Suprapubic skin (tissue), 4 donors: ENCODE results near the gene MT1A. TPM values are rescaled to one million over a fixed set of nuclear protein-coding genes. Genes with fewer than 3 reads are reported as not detected.

Source experiments
- DNase-seq, 2 donors: peaks; one replicate each; pipeline ENCODE4 v3.0.0-alpha.2; 2019; ENCODE audit warnings: low spot score in 2 of 2
- H3K27ac ChIP-seq: fragments of 200-600 bp; sonication (generic); one replicate; pipeline ENCODE4 v1.5.1; 2019
- H3K27me3 ChIP-seq: fragments of 200-600 bp; sonication (generic); one replicate; pipeline ENCODE4 v1.5.1; 2019
- H3K36me3 ChIP-seq: fragments of 200-600 bp; sonication (generic); one replicate; pipeline ENCODE4 v1.5.1; 2019
- H3K4me1 ChIP-seq: fragments of 200-600 bp; sonication (generic); one replicate; pipeline ENCODE4 v1.5.1; 2019
- H3K4me3 ChIP-seq: fragments of 200-600 bp; sonication (generic); one replicate; pipeline ENCODE4 v1.5.1; 2019; ENCODE audit warnings: mild to moderate bottlenecking
- H3K9me3 ChIP-seq: fragments of 200-600 bp; sonication (generic); one replicate; pipeline ENCODE4 v1.5.1; 2019
- EP300 ChIP-seq: sonication (generic); formaldehyde crosslinking; IDR thresholded peaks from one replicate; pipeline ENCODE4 v1.6.1; 2017; ENCODE audit warnings: antibody characterized with exemption
- POLR2A ChIP-seq, 2 donors: fragments of 450-650 bp; IDR thresholded peaks; one replicate each; pipeline ENCODE4 v1.6.1; 2017; ENCODE audit warnings: antibody characterized with exemption in 2 of 2, mild to moderate bottlenecking in 2 of 2, moderate library complexity in 2 of 2
- POLR2AphosphoS5 ChIP-seq, 3 donors: sonication (generic); formaldehyde crosslinking; IDR thresholded peaks; one replicate each; pipeline ENCODE4 v1.6.1; 2017; ENCODE audit warnings: antibody characterized with exemption in 3 of 3
- WGBS: methylation state at CpG from one replicate; pipeline ENCODE4 v1.1.5; 2018; 5-methylcytosine and 5-hydroxymethylcytosine counted together
- total RNA-seq, 4 donors: library from RNA; depleted of rRNA; stranded (reverse); fragments of >200 nt; gene quantifications; one replicate each; pipeline ENCODE4 v1.1.0, GENCODE V29; 2016
- TF ChIP-seq, protein P1 (sequence below), 2 donors: fragments of 200-600 bp in 1 of 2; fragments of 450-650 bp in 1 of 2; sonication (generic) in 1 of 2; IDR thresholded peaks; one replicate each; pipeline ENCODE4 v1.5.1; 2016 to 2019; ENCODE audit warnings: antibody characterized with exemption in 2 of 2, mild to moderate bottlenecking in 1 of 2, moderate library complexity in 1 of 2

MT1A gene
- total RNA-seq, 4 donors from 2014 or later = 5.2 to 93.7 (median 29.4) TPM

DNA sequence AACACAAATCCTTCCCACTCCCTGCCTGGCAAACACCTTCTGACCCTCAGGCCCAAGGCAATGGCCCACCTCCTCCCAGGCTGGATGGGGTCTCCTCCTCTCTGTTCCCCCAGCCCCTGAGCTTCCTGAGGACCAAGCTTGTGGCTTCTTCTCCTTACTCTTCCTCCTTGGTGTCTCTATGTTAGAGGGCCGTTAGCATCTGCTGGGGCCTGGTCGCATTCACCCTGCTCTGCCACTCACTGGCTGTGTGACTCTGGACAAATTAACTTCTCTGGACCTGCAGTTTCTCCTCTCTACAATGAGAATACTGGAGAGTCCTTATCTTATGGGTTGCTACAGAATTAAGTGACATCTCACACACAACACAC is 30.8 kb upstream of the MT1A start:
- H3K4me3 ChIP-seq = peak overlapping the region; percentile 73
- H3K36me3 ChIP-seq = no peaks in the 10 kb centered on the region
- peaks cover 67% of the 10 kb centered on the region for H3K4me1 ChIP-seq
- H3K27ac ChIP-seq = peak overlapping the region; percentile 96
- WGBS = 41% methylated on average over 2 of the region's 2 CpGs
- TF ChIP-seq POLR2A (IDR thresholded peaks at IDR 0.05) (peak in 1 of 2 donors; percentile 4), POLR2AphosphoS5 (IDR thresholded peaks at IDR 0.05) (no peak)
- DNase-seq = no peak
- no peaks in the 10 kb centered on the region for H3K27me3 ChIP-seq
- no peaks in the 10 kb centered on the region for H3K9me3 ChIP-seq

DNA sequence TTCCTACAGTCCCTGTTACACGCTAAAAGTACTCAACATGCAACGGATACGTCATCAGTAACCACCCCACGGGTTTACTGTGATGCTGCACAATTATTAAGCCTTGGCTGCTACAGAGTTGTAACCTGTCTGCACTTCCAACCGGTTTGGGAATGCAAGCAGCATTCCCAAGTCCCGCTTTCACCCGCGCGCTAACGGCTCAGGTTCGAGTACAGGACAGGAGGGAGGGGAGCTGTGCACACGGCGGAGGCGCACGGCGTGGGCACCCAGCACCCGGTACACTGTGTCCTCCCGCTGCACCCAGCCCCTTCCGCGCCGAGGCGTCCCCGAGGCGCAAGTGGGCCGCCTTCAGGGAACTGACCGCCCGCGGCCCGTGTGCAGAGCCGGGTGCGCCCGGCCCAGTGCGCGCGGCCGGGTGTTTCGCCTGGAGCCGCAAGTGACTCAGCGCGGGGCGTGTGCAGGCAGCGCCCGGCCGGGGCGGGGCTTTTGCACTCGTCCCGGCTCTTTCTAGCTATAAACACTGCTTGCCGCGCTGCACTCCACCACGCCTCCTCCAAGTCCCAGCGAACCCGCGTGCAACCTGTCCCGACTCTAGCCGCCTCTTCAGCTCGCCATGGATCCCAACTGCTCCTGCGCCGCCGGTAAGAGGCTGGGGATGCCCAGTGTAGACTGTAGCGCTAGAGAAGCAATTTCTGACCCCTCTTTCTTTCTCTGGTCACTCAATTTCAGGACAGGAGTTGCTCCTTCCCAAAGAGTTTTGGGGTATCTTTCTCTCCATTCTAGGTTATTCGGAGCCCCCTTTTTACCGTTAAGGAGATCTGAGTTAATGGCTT is 30.2 kb upstream of the MT1A start, which contains the start of gene MT2A:
Gene MT2A (plus strand): TSS at position 542 of the 833 bp plus-strand sequence. CDS start 72 bp downstream, at position 614.
- 9% methylated on average over 29 of the region's 62 CpGs for WGBS
- Histone ChIP-seq H3K4me1 (peaks cover 67% of the 10 kb centered on the region), H3K4me3 (peak within 1 kb of the TSS; percentile 73), H3K27me3 (no peaks in the 10 kb centered on the region), H3K36me3 (no peaks in the 10 kb centered on the region), H3K27ac (peak within 1 kb of the TSS; percentile 96), H3K9me3 (no peaks in the 10 kb centered on the region)
- peak; percentile 96 to 97 for DNase-seq
- TF ChIP-seq, protein P1, sequence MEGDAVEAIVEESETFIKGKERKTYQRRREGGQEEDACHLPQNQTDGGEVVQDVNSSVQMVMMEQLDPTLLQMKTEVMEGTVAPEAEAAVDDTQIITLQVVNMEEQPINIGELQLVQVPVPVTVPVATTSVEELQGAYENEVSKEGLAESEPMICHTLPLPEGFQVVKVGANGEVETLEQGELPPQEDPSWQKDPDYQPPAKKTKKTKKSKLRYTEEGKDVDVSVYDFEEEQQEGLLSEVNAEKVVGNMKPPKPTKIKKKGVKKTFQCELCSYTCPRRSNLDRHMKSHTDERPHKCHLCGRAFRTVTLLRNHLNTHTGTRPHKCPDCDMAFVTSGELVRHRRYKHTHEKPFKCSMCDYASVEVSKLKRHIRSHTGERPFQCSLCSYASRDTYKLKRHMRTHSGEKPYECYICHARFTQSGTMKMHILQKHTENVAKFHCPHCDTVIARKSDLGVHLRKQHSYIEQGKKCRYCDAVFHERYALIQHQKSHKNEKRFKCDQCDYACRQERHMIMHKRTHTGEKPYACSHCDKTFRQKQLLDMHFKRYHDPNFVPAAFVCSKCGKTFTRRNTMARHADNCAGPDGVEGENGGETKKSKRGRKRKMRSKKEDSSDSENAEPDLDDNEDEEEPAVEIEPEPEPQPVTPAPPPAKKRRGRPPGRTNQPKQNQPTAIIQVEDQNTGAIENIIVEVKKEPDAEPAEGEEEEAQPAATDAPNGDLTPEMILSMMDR (IDR thresholded peaks at IDR 0.05) = no peak
- TF ChIP-seq POLR2A (IDR thresholded peaks at IDR 0.05) (peak; percentile 94 to 97), POLR2AphosphoS5 (IDR thresholded peaks at IDR 0.05) (peak; percentile 84 to 96 (median 91)), EP300 (peak; percentile 31)

DNA sequence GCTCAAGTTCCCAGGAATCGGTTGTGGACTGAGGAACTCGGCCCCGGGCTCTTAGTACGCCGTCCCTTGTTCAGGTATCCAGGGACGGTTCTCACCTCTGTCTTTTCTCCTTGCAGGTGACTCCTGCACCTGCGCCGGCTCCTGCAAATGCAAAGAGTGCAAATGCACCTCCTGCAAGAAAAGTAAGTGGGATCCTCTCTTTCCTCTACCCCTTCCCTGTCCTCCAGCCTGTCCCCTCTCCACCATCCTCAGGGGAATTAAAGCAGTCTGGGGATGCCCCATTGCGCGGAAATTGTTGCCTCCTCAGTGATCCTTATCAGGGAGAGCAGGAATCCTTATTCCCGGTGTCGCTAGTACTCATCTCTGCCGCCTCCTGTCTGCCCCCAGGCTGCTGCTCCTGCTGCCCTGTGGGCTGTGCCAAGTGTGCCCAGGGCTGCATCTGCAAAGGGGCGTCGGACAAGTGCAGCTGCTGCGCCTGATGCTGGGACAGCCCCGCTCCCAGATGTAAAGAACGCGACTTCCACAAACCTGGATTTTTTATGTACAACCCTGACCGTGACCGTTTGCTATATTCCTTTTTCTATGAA is 29.5 kb upstream of the MT1A start:
- no peaks in the 10 kb centered on the region for H3K36me3 ChIP-seq
- H3K27ac ChIP-seq = peak overlapping the region; percentile 96
- peak overlapping the region; percentile 73 for H3K4me3 ChIP-seq
- no peak for DNase-seq
- H3K4me1 ChIP-seq = peaks cover 67% of the 10 kb centered on the region
- TF ChIP-seq POLR2A (IDR thresholded peaks at IDR 0.05) = no peak
- no peak for TF ChIP-seq EP300
- TF ChIP-seq, protein P1 (IDR thresholded peaks at IDR 0.05) = no peak
- no peaks in the 10 kb centered on the region for H3K27me3 ChIP-seq
- no peaks in the 10 kb centered on the region for H3K9me3 ChIP-seq
- under 1% methylated on average over 21 of the region's 21 CpGs for WGBS

DNA sequence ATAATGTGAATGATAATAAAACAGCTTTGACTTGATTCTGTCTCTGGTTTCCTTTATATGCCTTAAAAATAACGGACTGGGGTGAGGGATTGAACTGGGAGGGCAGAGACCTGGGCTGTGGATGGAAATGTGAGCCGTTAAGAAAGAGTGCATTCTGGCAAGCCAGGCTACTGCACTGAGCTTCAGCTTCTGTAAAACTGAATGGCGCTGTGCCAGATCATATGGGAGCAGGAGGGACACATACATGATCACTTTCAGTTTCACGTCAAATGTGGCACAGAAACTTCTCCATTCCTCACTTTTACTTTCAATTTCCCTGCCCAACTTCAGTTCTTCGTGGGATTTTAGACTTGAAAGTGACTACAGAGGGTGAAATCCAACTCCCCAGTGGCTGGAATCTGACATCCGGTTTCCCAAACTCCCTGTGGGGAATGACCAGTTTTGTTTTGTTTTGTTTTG is 29.0 kb upstream of the MT1A start:
- TF ChIP-seq POLR2AphosphoS5 (IDR thresholded peaks at IDR 0.05) (peak; percentile 35 to 86 (median 71)), POLR2A (IDR thresholded peaks at IDR 0.05) (peak in 1 of 2 donors; percentile 26), EP300 (no peak)
- TF ChIP-seq, protein P1 (IDR thresholded peaks at IDR 0.05) = no peak
- WGBS = 0% methylated on average over 6 of the region's 6 CpGs
- H3K27me3 ChIP-seq = no peaks in the 10 kb centered on the region
- H3K27ac ChIP-seq = peak overlapping the region; percentile 96
- no peaks in the 10 kb centered on the region for H3K36me3 ChIP-seq
- H3K9me3 ChIP-seq = no peaks in the 10 kb centered on the region
- DNase-seq = peak in 1 of 2 donors; percentile 88
- H3K4me3 ChIP-seq = peak overlapping the region; percentile 73
- peaks cover 67% of the 10 kb centered on the region for H3K4me1 ChIP-seq

DNA sequence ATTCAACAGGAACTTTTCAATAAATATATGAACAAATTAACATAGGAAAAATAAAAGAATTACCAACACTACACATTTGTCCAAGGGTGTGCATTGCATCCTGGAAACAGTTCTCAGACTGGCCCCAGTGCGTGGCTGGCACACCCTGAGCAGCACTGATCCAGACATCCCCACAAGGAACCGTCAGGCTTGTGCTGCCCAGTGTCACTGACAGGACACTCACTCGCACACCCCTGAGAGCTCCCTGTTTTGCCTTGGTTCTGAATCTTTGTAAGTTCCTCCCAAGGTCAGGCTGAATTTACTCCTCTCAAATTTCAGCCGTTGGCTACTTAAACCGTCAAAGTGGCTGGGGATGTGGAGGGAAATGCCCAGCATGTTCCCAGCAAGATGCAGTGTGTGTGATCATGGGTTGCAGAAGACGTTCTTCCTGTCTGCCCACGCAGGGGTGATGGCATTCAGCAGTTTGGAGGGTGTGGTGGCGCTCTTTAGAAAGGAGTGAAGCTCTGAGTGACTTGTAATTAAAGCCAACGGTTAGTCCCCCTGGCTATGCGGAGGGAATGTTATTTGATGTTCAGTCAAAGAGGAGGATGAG is 28.4 kb upstream of the MT1A start:
- peak overlapping the region; percentile 96 for H3K27ac ChIP-seq
- no peaks in the 10 kb centered on the region for H3K27me3 ChIP-seq
- H3K4me3 ChIP-seq = peak overlapping the region; percentile 73
- 6% methylated on average over 10 of the region's 10 CpGs for WGBS
- H3K36me3 ChIP-seq = no peaks in the 10 kb centered on the region
- peaks cover 63% of the 10 kb centered on the region for H3K4me1 ChIP-seq
- TF ChIP-seq POLR2AphosphoS5 (IDR thresholded peaks at IDR 0.05) (peak; percentile 65 to 82 (median 77)), EP300 (peak; percentile 38), POLR2A (IDR thresholded peaks at IDR 0.05) (peak; percentile 67 to 78)
- TF ChIP-seq, protein P1 (IDR thresholded peaks at IDR 0.05) = no peak
- no peaks in the 10 kb centered on the region for H3K9me3 ChIP-seq
- no peak for DNase-seq
